Erythroblast (primary cell): Measurements from ENCODE around the gene SMAD6.

Experiments
- GATA1 ChIP-seq: IDR thresholded peaks from 2 replicates; pipeline ENCODE4 v1.6.1; 2011; ENCODE audit warnings: low read depth, mild to moderate bottlenecking, control low read depth, low read length, moderate library complexity
- POLR2A ChIP-seq: IDR thresholded peaks from 2 replicates; pipeline ENCODE4 v1.6.1; 2011; ENCODE audit warnings: mild to moderate bottlenecking, low read length

DNA sequence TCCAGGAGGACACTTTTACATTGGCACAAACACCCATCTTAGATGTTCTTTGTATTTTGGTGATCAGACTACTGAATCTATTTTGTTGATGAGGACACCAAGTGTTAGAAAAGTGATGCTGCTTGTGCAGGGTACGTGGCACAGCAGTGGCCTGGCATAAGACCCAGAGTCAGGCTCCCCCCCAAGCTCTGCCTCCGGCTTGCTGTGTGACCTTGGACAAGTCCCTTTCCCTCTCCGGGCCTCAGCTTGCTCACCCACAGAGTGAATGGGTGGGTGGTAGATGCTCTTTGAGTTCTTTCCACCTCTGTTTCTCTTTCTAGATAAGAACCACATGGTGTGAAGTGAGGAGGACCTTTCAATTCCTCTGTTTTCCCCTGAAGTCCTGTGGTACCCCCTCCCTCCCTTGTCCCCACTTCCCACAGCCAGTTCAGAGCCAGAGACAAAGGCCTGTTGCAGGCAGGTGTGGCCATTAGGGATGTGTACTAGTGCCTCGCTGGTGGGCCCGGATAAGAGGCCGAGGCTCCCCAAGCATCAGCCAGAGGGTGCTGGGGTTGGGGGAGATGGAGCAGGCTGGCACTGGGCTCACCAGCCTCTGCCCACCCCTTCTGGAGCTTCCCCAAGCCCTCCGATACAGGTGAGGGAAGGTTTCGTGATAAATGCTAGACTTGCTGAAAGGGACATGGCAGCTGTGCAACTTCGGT, 43.6 kb downstream of the SMAD6 start:
- TF ChIP-seq POLR2A (no peak), GATA1 (no peak)
